Neural cell (in vitro differentiated cells): ENCODE results near the gene WIPI1. TPM values are rescaled to one million over a fixed set of nuclear protein-coding genes. Genes with fewer than 3 reads are reported as not detected.

Source experiments
- H2AFZ ChIP-seq: fragments of 200-600, 300-800 bp; sonication (generic), shearing (Covaris generic); 2 replicates; pipeline ENCODE4 v1.6.0; 2014; ENCODE audit warnings: low read depth, mild to moderate bottlenecking, antibody characterized with exemption, low read length, moderate library complexity
- H3F3A ChIP-seq: fragments of 200-600 bp; shearing (Covaris generic); 2 replicates; pipeline ENCODE4 v1.6.1; 2016; ENCODE audit warnings: mild to moderate bottlenecking, moderate library complexity, mixed read lengths, antibody characterized with exemption, low read length; ENCODE audit not compliant: insufficient read depth, poor library complexity, severe bottlenecking
- H3K27ac ChIP-seq: fragments of 200-600, 300-800 bp; sonication (generic), shearing (Covaris generic); 2 replicates; pipeline ENCODE4 v1.5.1; 2014; ENCODE audit warnings: mild to moderate bottlenecking, low read length, moderate library complexity
- H3K27me3 ChIP-seq: fragments of 300-800, 200-600 bp; sonication (generic), shearing (Covaris generic); 2 replicates; pipeline ENCODE4 v1.6.0; 2014; ENCODE audit warnings: mild to moderate bottlenecking, low read depth, low read length, moderate library complexity; ENCODE audit not compliant: insufficient read depth
- H3K36me3 ChIP-seq: fragments of 300-800, 200-600 bp; sonication (generic), shearing (Covaris generic); 2 replicates; pipeline ENCODE4 v1.5.1; 2014; ENCODE audit warnings: mild to moderate bottlenecking, antibody characterized with exemption, low read length, moderate library complexity; ENCODE audit not compliant: insufficient read depth
- H3K4me2 ChIP-seq: fragments of 300-800, 200-600 bp; sonication (generic), shearing (Covaris generic); 2 replicates; pipeline ENCODE4 v1.6.0; 2014; ENCODE audit warnings: mild to moderate bottlenecking, low read length
- H3K4me3 ChIP-seq: fragments of 300-800, 200-600 bp; sonication (generic), shearing (Covaris generic); 2 replicates; pipeline ENCODE4 v1.5.1; 2014; ENCODE audit warnings: mild to moderate bottlenecking, low read length, moderate library complexity
- H3K79me2 ChIP-seq: fragments of 200-600 bp; shearing (Covaris generic); replicated peaks from 2 replicates; pipeline ENCODE4 v1.6.0; 2014; ENCODE audit warnings: mild to moderate bottlenecking, low read length, moderate library complexity; ENCODE audit not compliant: insufficient read depth
- H3K9ac ChIP-seq: fragments of 300-800, 200-600 bp; sonication (generic), shearing (Covaris generic); 2 replicates; pipeline ENCODE4 v1.6.1; 2016; ENCODE audit warnings: mild to moderate bottlenecking, low read length, mixed read lengths
- H3K9me2 ChIP-seq: fragments of 200-600 bp; shearing (Covaris generic); 2 replicates; pipeline ENCODE4 v1.6.1; 2016; ENCODE audit warnings: mild to moderate bottlenecking, low read length, mixed read lengths; ENCODE audit not compliant: insufficient read depth
- H3K9me3 ChIP-seq: fragments of 200-600, 300-800 bp; sonication (generic), shearing (Covaris generic); 2 replicates; pipeline ENCODE4 v1.6.1; 2016; ENCODE audit warnings: mild to moderate bottlenecking, mixed run types, low read length, moderate library complexity, mixed read lengths
- H4K20me1 ChIP-seq: fragments of 200-600 bp; shearing (Covaris generic); 2 replicates; pipeline ENCODE4 v1.6.1; 2016; ENCODE audit warnings: mild to moderate bottlenecking, mixed run types; ENCODE audit not compliant: insufficient read depth
- CTCF ChIP-seq: fragments of 450-650 bp; IDR thresholded peaks from 2 replicates; pipeline ENCODE4 v1.5.1; 2014; ENCODE audit warnings: antibody characterized with exemption, mild to moderate bottlenecking, moderate library complexity; ENCODE audit not compliant: poor library complexity, severe bottlenecking
- EP300 ChIP-seq: fragments of 450-650 bp; conservative IDR thresholded peaks from 2 replicates; pipeline ENCODE4 v1.6.1; 2014; ENCODE audit warnings: antibody characterized with exemption, mild to moderate bottlenecking, moderate library complexity; ENCODE audit not compliant: poor library complexity, severe bottlenecking
- EZH2 ChIP-seq: fragments of 200-600, 300-800 bp; shearing (Covaris generic), sonication (generic); IDR thresholded peaks from 2 replicates; pipeline ENCODE4 v1.6.1; 2014; ENCODE audit warnings: antibody characterized with exemption, low read length, borderline replicate concordance, mild to moderate bottlenecking; ENCODE audit not compliant: insufficient read depth, poor library complexity, severe bottlenecking
- MXI1 ChIP-seq: fragments of 450-650 bp; conservative IDR thresholded peaks from 2 replicates; pipeline ENCODE4 v1.6.1; 2014; ENCODE audit warnings: antibody characterized with exemption, mild to moderate bottlenecking; ENCODE audit not compliant: poor library complexity, severe bottlenecking
- POLR2AphosphoS5 ChIP-seq: IDR thresholded peaks from 2 replicates; pipeline ENCODE4 v1.6.1; 2012
- RAD21 ChIP-seq: fragments of 450-650 bp; conservative IDR thresholded peaks from 2 replicates; pipeline ENCODE4 v1.6.1; 2014; ENCODE audit warnings: antibody characterized with exemption, mild to moderate bottlenecking, moderate library complexity
- REST ChIP-seq: IDR thresholded peaks from 2 replicates; pipeline ENCODE4 v1.6.1; 2012; ENCODE audit warnings: borderline replicate concordance
- SMC3 ChIP-seq: fragments of 450-650 bp; conservative IDR thresholded peaks from 2 replicates; pipeline ENCODE4 v1.6.1; 2014; ENCODE audit warnings: antibody characterized with exemption, mild to moderate bottlenecking, moderate library complexity; ENCODE audit not compliant: poor library complexity
- TAF1 ChIP-seq: IDR thresholded peaks from 2 replicates; pipeline ENCODE4 v1.6.1; 2012; ENCODE audit warnings: low read depth
- polyA plus RNA-seq: library from polyadenylated mRNA; depleted of rRNA; stranded (reverse); fragments of >200 nt; gene quantifications from 2 replicates; pipeline ENCODE4 v1.2.3, GENCODE V29; 2014

The WIPI1 gene
- polyA plus RNA-seq, 1 donor from 2014 or later: 17.8 TPM

GRCh38 chr17:68428498-68429172 lies 28.7 kb downstream of the WIPI1 start:
- H3F3A ChIP-seq: no peaks in the 10 kb centered on the region
- no peaks in the 10 kb centered on the region for H3K9me3 ChIP-seq
- no peaks in the 10 kb centered on the region for H3K9me2 ChIP-seq
- H3K36me3 ChIP-seq: no peaks in the 10 kb centered on the region
- no peaks in the 10 kb centered on the region for H3K79me2 ChIP-seq
- TF ChIP-seq POLR2AphosphoS5 (no peak), RAD21 (no peak), SMC3 (no peak)
- H3K9ac ChIP-seq: no peak overlapping the region
- no peak overlapping the region for H3K4me2 ChIP-seq
- H3K27me3 ChIP-seq: no peaks in the 10 kb centered on the region
- H3K27ac ChIP-seq: no peak overlapping the region
- no peak overlapping the region for H2AFZ ChIP-seq
- no peaks in the 10 kb centered on the region for H4K20me1 ChIP-seq
- no peak overlapping the region for H3K4me3 ChIP-seq

GRCh38 chr17:68427575-68427974 lies 29.7 kb downstream of the WIPI1 start:
- H3K79me2 ChIP-seq: no peaks in the 10 kb centered on the region
- TF ChIP-seq MXI1 (no peak), POLR2AphosphoS5 (no peak), EP300 (no peak), CTCF (no peak), RAD21 (no peak), SMC3 (no peak), TAF1 (no peak), EZH2 (no peak)
- H3K4me3 ChIP-seq: no peak overlapping the region
- no peak overlapping the region for H3K4me2 ChIP-seq
- H3K27ac ChIP-seq: no peak overlapping the region
- H3K27me3 ChIP-seq: no peaks in the 10 kb centered on the region
- no peaks in the 10 kb centered on the region for H4K20me1 ChIP-seq
- no peak overlapping the region for H3K9ac ChIP-seq
- H3K36me3 ChIP-seq: no peaks in the 10 kb centered on the region
- H2AFZ ChIP-seq: no peak overlapping the region
- H3F3A ChIP-seq: no peaks in the 10 kb centered on the region
- H3K9me2 ChIP-seq: no peaks in the 10 kb centered on the region
- H3K9me3 ChIP-seq: no peaks in the 10 kb centered on the region

- Histone ChIP-seq H3K4me2 (no peak overlapping the region), H3K4me3 (no peak overlapping the region), H2AFZ (no peak overlapping the region), H3K9me2 (no peaks in the 10 kb centered on the region), H3F3A (no peaks in the 10 kb centered on the region), H3K9ac (no peak overlapping the region), H3K27ac (no peak overlapping the region), H4K20me1 (no peaks in the 10 kb centered on the region), H3K36me3 (no peaks in the 10 kb centered on the region), H3K9me3 (no peaks in the 10 kb centered on the region), H3K27me3 (no peaks in the 10 kb centered on the region), H3K79me2 (no peaks in the 10 kb centered on the region)
- no peak for TF ChIP-seq CTCF
- no peak for TF ChIP-seq REST
- no peak for TF ChIP-seq MXI1
- no peak for TF ChIP-seq SMC3
Measured at GRCh38 chr17:68425979-68426378, 31.3 kb downstream of the WIPI1 start.
